Erythroblast (primary cell): ENCODE data around the gene PPP1R12B.
"Not testable (repeated sequence)": the region's sequence is repeated elsewhere in the genome, so short reads cannot be mapped to it uniquely, and the experiment has no call there.

ENCODE experiments used
- DNase-seq, 2 experiments: peaks; one replicate each; lab custom pipeline; 2025; lab: John Stamatoyannopoulos, UW
- GATA1 ChIP-seq: IDR thresholded peaks from 2 replicates; pipeline ENCODE4 v1.6.1; 2011; ENCODE audit warnings: low read depth, mild to moderate bottlenecking, control low read depth, low read length, moderate library complexity
- POLR2A ChIP-seq: IDR thresholded peaks from 2 replicates; pipeline ENCODE4 v1.6.1; 2011; ENCODE audit warnings: mild to moderate bottlenecking, low read length

PPP1R12B gene

DNA sequence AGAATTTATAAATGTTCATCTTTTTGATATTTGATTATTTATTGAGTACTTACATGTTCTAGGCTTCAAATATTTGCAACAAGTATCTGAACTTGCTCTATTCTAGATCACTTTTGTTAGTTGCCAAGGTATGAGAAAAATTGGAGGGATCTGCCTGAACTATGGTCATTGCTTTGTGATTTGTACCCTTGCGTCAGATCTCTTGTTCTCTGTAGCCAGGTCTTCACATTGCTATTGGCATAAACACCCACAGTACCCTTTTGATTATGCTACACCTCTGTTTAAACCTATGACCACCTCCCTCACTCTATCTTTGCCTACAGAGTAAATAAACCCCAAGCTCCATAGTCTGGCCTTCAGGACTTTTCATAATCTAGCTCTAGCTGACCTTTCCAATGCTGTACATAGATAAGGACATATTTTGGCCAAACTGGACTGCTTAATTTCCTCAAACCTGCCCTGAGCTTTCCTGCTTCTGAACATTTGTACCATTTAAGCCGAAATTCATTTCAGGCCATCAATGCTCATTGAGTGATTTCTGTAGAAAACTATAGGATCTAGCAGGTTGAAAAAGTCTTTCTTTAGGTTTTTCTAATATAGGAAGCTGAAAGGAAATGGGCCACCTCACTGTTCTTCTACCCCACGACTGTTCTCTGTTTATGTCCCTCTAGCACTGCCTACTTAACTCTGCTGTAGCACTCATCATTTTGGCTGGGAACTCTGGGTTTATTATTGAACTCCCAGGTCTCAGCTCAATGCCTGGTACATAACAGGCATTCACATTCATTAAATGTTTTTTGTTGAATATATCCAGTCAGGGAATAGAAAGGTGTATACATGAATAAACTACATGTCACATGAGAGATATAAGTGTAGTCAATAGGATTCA lies 84.9 kb downstream of the PPP1R12B start:
- DNase-seq: no peak
- no peak for TF ChIP-seq GATA1

DNA sequence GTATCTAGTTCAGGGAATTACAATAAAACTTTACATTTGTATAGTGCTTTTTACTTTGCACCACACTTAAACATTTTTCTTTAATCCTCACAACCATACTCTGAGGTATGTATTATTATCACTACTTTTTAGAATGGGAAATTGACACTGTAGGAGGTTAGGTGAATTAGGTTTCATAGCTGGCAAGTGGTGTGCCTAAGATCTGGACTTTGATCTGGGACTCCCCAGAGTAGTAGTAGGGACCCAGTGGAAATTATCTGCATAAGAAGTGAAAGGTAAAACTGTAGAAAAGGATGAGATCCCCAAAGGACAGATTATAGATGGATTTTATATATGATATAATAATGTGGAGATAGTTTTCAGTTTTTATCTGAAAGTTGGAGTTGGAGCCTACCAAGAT lies 85.6 kb downstream of the PPP1R12B start:
- no peak for DNase-seq
- no peak for TF ChIP-seq POLR2A
- no peak for TF ChIP-seq GATA1

DNA sequence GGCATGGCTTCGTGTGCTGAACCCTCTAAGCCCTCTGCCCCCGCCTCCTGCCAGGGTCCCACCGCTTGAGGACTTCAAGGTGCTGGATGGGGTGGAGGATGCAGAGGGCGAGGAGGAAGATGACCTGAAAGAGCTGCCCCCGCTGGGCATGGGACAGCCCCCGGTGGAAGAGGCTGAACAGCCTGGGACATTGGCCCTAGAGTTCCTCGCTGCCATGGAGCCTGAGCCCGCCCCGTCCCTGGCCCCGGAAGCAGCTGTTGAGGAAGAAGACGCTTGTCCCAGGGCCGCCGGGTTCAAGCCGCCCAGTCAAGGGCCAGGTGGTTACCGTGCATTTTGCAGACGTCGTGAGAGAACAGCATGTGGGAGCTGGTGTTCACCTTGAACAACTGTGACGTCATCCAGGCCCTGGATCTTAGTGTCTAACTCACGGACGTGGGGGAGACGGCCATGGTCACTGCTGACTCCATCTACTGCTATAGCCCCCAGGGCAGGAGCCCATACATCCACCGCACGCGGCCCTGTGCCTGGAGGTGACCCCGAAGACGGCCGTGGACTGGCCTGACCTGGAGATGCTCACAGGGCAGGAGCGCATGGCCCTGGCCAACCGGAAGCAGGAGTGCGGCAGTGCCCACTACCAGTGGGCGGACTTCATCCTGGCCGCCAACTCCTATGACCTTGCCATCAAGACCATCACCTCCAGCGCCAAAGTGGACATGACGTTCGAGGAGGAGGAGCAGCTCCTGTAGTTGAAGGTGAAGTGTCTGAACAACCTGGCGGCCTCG lies 90.1 kb downstream of the PPP1R12B start:
- no peak for TF ChIP-seq GATA1
- no peak for TF ChIP-seq POLR2A
- no peak for DNase-seq

DNA sequence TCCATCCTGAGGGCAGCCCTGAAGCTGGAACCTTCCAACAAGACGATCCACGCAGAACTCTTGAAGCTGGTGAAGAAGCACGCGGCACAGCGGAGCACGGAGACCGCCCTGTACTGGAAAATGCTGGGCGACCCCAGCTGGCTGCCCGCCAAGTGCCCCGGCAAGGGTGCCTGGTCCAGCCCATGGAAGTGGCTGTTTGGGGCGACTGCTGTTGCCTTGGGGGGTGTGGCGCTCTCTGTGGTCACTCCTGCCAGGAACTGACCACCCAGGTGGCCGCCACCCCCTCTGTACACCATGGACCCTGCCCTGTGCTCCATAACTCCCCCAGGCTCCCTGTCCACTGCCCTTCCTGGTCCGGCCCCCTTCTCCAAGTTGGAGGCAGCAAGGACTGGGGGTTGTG lies 90.8 kb downstream of the PPP1R12B start:
- no peak for DNase-seq
- TF ChIP-seq GATA1 (no peak), POLR2A (no peak)

DNA sequence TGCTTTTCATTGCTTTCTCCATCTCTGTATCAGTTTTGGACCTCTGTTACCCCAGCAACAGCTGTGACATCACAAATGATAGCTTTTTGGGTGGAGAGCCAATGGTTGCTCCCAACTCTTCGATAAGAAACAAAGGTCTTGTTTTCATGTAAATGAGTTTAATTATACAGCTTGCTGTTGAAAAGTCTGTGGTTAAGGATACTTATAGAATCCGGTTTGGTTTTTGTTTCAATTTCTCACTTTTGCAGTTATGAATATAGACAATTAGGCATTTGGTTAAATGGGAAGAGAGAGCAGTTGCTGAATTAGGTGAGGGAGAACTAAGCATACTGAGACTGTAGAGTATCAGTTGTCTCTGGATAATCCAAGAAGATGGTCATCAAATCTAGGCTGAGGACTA lies 99.6 kb downstream of the PPP1R12B start:
- DNase-seq: not testable (repeated sequence)

DNA sequence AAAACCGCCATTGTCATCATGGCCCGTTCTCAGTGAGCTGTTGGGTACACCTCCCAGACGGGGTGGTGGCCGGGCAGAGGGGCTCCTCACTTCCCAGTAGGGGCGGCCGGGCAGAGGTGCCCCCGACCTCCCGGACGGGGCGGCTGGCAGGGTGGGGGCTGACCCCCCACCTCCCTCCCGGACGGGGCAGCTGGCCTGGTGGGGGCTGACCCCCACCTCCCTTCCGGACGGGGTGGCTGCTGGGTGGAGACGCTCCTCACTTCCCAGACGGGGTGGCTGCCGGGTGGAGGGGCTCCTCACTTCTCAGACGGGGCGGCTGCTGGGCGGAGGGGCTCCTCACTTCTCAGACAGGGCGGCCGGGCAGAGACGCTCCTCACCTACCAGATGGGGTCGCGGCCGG lies 103.1 kb downstream of the PPP1R12B start:
- DNase-seq: not testable (repeated sequence)

DNA sequence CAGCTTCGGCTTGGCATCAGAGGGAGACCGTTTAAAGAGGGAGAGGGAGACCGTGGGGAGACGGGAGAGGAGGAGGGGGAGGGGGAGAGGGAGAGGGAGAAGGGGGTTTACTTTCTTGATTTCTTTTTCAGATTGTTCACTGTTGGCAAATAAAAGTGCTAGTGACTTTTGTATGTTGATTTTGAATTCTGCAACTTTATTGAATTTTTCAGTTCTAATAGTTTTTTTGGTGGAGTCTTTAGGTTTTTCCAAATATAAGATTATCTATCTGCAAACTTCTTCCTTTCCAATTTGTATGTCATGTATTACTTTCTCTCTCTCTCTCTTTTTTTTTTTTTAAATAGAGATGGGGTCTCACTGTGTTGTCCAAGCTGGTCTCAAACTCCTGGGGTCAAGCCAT lies 104.0 kb downstream of the PPP1R12B start:
- DNase-seq: no peak
- no peak for TF ChIP-seq GATA1
- no peak for TF ChIP-seq POLR2A

DNA sequence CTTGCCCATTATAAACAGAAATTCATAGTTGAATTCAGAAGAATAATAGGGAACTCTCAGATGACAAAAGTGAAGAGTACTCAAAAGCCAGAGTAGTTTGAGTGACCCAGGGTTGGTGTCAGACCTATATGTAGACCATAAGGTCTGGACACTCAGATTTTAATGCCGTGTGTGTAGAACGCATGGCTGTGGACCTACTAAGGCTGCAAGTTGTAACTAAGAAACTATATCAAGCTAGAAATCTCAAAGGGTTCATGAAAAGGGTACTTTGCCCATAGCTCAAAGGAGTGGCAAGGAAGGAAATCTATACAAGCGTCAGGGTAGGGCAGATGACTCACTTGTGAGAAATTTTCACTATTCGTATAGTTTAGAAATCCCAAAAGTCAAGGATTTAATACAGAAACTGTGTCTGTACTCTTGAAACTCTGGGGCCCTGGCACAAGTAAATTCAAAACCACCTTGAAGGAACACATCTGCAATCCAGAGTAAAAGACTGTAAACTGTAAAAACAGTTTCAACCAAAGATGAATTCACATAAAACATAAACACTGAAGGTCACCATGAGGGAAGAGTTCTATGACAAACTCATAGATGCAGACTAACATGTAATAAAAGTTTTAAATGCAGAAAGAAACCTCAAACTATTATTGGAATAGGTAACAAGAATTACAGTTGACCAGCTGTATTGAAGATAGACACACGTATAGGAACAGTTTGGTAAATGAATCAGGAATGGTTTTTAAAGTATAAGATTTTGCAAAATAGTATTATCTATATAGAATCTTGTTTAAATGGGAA lies 108.1 kb downstream of the PPP1R12B start:
- not testable (repeated sequence) for DNase-seq

DNA sequence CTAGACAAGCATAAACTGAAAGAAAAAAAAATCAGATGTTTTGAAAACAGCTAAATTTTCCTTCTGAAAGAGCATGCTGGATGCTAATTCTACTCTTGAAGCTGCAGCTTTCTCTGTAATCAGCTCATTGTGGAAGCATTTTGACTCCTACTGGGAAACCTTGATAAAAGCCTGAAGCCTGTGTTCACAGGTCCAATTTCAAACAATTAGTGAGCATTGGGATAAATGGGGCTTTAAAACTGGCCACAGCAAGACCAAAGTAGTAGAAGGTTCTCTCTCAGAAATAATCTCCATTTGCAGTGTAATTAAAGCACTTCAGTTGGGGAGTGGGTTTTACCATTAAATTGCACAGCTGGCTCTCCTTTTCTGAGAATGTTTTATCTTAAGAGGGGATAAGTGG lies 110.2 kb downstream of the PPP1R12B start:
- not testable (repeated sequence) for DNase-seq

DNA sequence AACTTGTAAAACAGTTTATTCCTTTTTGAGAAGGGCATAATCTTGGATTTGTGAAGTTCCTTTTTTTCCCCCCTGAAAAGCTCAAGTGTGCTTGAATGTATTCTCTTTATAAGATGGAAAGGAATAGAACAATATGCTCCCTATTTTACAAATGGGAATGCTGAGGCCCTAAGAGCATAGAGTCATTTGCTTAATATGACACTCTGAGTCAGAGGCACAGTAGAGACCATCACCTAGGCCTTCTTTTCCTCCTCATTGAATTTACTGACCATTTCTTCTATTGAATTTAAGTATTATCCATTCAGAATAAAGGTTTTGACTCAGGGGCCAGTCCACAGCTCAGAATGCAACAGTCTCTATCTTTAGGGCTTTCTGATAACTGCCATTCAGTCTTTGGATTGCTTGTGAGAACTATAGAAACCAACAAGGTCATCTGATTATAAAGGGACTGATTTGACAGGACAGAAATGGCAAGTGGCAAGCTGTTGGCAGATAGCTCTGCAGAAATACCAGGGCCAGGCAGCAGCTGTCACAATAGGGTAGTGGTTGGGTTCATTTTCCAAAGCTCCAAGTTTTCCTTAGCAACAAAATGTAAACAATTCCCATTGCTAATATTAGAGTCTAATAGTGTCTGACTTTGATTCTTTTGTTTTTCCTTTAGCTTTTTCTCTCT lies 111.1 kb downstream of the PPP1R12B start:
- DNase-seq: not testable (repeated sequence)

DNA sequence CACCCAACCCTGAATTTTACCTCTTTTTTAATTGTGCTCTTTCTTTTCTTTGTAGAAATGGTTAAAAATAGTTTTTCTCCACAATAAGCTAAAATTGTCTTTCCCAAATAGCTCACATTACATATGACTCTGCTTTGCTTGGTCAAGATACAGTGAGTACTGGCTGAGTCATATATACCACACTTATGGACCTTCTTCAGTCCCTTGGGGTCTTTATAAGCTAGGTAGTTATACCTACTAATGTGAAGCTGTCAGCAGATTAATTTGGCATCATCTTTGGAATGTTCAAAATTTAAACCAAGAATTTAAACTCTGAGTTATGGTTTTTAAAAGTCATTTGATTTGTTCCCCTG lies 111.6 kb downstream of the PPP1R12B start:
- DNase-seq: not testable (repeated sequence)

DNA sequence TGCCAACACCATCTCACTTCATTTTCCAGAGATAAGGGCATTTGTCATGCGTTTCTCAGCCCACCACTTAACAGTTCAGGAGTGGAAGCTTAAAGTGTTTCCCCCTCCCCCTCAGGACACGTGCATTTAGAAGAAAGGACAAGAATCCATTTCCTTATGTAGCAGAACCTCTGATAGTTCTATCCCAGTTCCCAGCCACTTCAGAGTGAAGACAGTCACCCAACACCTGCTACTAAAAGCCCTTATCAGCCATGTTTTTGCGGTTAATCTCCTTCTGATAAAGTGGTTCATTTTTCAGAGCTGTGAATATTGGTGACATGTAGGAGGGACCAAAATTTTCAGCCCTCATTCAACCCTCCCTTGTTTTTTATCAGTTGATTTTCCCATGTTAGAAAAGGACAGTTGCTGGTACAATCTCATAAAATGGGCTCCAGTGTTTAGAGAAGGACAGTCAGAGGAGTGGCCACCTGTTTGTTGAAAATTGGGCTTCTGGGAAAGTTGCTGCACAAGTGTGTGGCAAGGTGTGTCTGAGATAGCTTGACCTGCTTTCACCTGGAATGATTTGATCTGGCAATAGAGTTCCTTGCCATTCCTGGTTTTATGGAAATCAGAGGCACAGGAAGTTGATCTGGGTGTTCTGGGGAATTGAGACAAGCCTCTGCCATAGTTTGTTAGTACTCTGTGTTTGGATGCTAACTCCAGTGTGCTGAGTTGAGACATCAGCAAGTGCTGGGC lies 114.0 kb downstream of the PPP1R12B start:
- DNase-seq: peak; percentile 17 to 74
- TF ChIP-seq GATA1 (no peak), POLR2A (no peak)

DNA sequence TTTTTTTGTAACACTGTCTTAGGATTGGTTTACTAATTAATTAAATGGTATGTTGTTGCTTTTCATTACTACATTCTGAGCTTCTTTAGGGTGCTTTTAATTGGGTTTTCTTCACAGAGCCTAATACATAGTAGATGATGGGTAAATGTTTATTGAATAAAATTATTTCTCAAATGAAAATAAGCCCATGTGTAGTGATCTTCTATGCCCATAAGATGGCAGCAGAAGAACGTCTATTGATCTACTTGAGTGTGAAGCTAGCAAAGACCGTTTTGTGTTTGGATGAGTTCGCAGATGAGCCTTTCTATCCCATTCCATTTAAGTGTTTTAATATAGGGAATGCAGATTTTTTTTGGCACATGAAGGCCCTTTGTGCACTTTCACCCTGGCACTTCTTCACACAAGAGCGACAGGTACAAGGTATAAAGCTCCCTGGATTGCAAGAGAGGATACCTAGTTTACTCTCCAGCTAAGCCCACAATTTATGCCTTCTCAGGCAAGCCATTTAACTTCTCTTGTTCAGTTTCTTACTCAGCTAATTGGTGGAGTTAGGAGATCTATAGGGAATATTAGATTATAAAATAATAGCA lies 115.7 kb downstream of the PPP1R12B start:
- DNase-seq: peak; percentile 10 to 28

DNA sequence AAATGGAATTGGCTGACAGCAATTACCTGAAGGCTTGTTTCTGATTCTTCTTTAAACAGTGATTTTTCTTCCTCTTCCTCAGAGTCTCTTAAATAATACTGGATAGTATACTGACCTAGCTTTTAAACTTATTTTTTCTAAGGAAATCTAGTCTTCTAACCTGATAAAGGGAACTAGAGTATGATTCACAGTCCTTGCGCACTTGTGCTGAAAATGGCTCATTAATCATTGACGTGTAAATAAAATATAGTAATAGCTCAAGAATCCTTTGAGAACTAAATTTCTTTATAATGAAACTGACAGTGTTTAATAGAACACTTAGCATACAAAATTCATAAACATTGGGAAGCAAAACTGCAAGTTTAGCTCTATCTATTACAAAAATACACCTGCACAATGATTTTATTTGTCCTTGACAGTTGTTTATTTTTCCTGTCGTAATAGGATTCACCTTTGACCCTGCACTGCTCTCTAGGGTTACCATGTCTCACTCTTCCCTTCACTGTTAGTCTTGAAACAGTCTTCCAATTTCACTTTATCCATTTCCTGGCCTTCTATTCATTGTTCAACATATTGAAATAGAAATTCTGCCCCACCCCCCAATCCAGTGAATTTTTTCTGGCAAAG lies 117.3 kb downstream of the PPP1R12B start:
- not testable (repeated sequence) for DNase-seq

DNA sequence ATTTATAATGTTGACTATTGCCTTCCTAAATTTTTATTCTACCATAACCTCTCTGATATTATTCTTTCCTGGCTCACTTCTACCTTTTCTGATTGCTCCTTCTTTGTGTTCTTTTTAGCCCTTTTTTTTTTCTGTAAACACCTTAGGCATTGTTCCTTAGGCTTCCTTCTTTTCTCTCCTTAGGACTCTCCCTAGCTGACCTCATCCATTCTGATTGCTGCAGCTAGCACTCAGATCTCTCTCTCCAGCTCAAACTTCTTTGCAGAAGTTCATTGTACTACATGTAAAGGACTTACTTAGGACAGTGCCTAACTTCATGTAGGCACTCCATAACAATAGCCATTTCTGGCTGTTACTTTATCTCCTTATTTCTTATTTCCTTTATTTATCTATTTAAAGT lies 117.8 kb downstream of the PPP1R12B start:
- DNase-seq: not testable (repeated sequence)

DNA sequence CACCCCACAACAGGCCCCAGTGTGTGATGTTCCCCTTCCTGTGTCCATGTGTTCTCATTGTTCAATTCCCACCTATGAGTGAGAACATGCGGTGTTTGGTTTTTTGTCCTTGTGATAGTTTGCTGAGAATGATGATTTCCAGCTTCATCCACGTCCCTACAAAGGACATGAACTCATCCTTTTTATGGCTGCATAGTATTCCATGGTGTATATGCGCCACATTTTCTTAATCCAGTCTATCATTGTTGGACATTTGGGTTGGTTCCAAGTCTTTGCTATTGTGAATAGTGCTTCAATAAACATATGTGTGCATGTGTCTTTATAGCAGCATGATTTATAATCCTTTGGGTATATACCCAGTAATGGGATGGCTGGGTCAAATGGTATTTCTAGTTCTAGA lies 118.9 kb downstream of the PPP1R12B start:
- not testable (repeated sequence) for DNase-seq

DNA sequence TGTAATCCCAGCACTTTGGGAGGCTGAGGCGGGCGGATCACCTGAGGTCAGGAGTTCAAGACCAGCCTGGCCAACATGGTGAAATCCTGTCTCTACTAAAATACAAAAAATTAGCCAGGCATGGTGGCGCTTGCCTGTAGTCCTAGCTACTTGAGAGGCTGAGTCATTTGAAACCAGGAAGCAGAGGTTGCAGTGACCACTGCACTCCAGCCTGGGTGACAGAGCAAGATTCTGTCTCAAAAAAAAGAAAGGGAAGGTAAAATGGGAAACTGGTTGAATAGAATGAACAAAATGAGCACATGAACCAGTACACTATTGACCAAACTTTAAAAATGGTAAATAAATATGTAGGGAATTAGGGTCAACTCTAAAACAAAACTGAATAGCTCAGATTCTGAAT lies 120.2 kb downstream of the PPP1R12B start:
- not testable (repeated sequence) for DNase-seq

DNA sequence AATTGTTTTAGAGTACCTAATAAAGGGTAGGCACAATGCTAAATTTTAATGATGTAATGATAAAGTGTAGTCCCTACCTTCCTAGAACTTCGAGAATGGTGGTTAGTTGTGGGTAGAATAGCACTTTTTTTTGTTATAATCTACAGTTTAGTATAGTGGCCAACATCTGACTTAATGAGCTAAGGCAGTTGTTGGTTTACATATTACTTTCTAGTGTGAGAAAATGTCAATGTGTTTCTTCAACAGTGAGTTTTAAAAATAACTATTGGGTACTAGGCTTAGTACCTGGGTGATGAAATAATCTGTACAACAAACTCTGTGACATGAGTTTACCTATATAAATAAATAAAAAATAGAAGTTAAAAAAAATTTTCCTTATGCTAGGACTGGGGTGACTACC lies 120.6 kb downstream of the PPP1R12B start:
- DNase-seq: not testable (repeated sequence)
